Upper lobe of left lung (tissue), 6 donors: Measurements from ENCODE around the gene PRMT9. TPM values are rescaled to one million over a fixed set of nuclear protein-coding genes. Genes with fewer than 3 reads are reported as not detected.

ENCODE experiments used
- ATAC-seq, 2 donors: fragments of 200-7000 bp; cut with Tn5 transposase; one replicate each; pipeline ENCODE4 v1.9.1; 2022; ENCODE audit warnings: mild to moderate bottlenecking in 2 of 2, moderate library complexity in 2 of 2; ENCODE audit not compliant: low FRiP score in 2 of 2
- DNase-seq, 2 donors: peaks; one replicate each; pipeline ENCODE4 v3.0.0-alpha.2; 2019 to 2020
- H3K27ac ChIP-seq, 4 donors: fragments of 200-600 bp; sonication (generic); one replicate each; pipeline ENCODE4 v1.5.1; 2016 to 2019
- H3K27me3 ChIP-seq, 4 donors: fragments of 200-600 bp; sonication (generic); one replicate each; pipeline ENCODE4 v1.5.1; 2017 to 2019
- H3K36me3 ChIP-seq, 4 donors: fragments of 200-600 bp; sonication (generic); one replicate each; pipeline ENCODE4 v1.5.1; 2016 to 2019
- H3K4me1 ChIP-seq, 4 donors: fragments of 200-600 bp; sonication (generic); one replicate each; pipeline ENCODE4 v1.5.1; 2018 to 2019
- H3K4me3 ChIP-seq, 4 donors: fragments of 200-600 bp; sonication (generic); one replicate each; pipeline ENCODE4 v1.5.1; 2017 to 2019; ENCODE audit warnings: mild to moderate bottlenecking in 2 of 4, moderate library complexity in 1 of 4
- H3K9me3 ChIP-seq, 4 donors: fragments of 200-600 bp; sonication (generic); one replicate each; pipeline ENCODE4 v1.5.1; 2018 to 2019
- EP300 ChIP-seq, 4 donors: sonication (generic); formaldehyde crosslinking; IDR thresholded peaks; one replicate each; pipeline ENCODE4 v1.5.1; 2017; ENCODE audit warnings: antibody characterized with exemption in 4 of 4, control low read depth in 2 of 4
- POLR2A ChIP-seq, 4 donors: fragments of 450-650 bp; IDR thresholded peaks; one replicate each; pipeline ENCODE4 v1.5.1; 2016 to 2017; ENCODE audit warnings: antibody characterized with exemption in 4 of 4, mild to moderate bottlenecking in 2 of 4
- POLR2AphosphoS5 ChIP-seq, 2 donors: sonication (generic); formaldehyde crosslinking; IDR thresholded peaks; one replicate each; pipeline ENCODE4 v1.5.1; 2017; ENCODE audit warnings: antibody characterized with exemption in 2 of 2
- WGBS, 2 donors: methylation state at CpG; one replicate each; pipeline ENCODE4 v1.1.5; 2017 to 2018; 5-methylcytosine and 5-hydroxymethylcytosine counted together
- total RNA-seq, 6 donors: library from RNA; depleted of rRNA in 4 of 6; stranded (reverse); fragments of >200 nt in 4 of 6; gene quantifications; one replicate each; pipeline versions ENCODE4 v1.1.0 to v1.2.1, GENCODE V29; 2016 to 2021
- TF ChIP-seq, protein P1 (sequence below), 6 experiments: fragments of 450-650 bp in 4 of 6; fragments of 200-600 bp in 2 of 6; sonication (generic) in 2 of 6; IDR thresholded peaks; one replicate each; pipeline ENCODE4 v1.5.1; 2016 to 2019; ENCODE audit warnings: antibody characterized with exemption in 6 of 6
- donor health status: DM: no; HTN: no; CAD: no; lungs with moderate emphysema.
- donor health status: DM: no; HTN: yes; CAD: no; lungs with severe emphysema.

Gene PRMT9
- total RNA-seq, 6 donors from 2014 or later, result 5.7 to 12.6 (median 8.0) TPM

DNA sequence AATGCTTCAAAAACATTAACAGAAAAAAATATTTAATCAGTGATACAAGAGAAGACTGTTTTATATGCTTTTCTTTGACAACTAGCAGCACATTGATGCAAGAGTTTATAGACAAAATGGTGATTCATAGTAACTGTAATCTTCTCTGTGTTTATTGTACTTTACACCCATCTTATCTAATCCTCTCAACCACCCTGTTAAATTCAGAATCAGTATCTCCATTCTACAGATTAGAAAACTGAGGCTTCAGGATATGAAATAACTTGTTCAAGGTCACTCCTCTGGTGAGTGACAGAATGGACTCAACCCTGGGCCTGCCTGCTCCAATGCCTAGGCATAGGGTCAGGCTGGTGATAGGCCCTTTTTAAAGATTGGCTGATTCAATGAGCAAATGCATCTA is 92.9 kb downstream of the PRMT9 start:
- no peak for ATAC-seq
- no peak overlapping the region for H3K27ac ChIP-seq
- no peak for DNase-seq
- no peaks in the 10 kb centered on the region for H3K36me3 ChIP-seq
- H3K4me1 ChIP-seq, result no peaks in the 10 kb centered on the region
- H3K9me3 ChIP-seq, result no peaks in the 10 kb centered on the region
- H3K4me3 ChIP-seq, result no peak overlapping the region
- no peaks in the 10 kb centered on the region for H3K27me3 ChIP-seq
- TF ChIP-seq EP300 (IDR thresholded peaks at IDR 0.05), result no peak
- no peak for TF ChIP-seq POLR2AphosphoS5 (IDR thresholded peaks at IDR 0.05)
- TF ChIP-seq, protein P1, sequence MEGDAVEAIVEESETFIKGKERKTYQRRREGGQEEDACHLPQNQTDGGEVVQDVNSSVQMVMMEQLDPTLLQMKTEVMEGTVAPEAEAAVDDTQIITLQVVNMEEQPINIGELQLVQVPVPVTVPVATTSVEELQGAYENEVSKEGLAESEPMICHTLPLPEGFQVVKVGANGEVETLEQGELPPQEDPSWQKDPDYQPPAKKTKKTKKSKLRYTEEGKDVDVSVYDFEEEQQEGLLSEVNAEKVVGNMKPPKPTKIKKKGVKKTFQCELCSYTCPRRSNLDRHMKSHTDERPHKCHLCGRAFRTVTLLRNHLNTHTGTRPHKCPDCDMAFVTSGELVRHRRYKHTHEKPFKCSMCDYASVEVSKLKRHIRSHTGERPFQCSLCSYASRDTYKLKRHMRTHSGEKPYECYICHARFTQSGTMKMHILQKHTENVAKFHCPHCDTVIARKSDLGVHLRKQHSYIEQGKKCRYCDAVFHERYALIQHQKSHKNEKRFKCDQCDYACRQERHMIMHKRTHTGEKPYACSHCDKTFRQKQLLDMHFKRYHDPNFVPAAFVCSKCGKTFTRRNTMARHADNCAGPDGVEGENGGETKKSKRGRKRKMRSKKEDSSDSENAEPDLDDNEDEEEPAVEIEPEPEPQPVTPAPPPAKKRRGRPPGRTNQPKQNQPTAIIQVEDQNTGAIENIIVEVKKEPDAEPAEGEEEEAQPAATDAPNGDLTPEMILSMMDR (IDR thresholded peaks at IDR 0.05), result no peak
- no peak for TF ChIP-seq POLR2A (IDR thresholded peaks at IDR 0.05)

DNA sequence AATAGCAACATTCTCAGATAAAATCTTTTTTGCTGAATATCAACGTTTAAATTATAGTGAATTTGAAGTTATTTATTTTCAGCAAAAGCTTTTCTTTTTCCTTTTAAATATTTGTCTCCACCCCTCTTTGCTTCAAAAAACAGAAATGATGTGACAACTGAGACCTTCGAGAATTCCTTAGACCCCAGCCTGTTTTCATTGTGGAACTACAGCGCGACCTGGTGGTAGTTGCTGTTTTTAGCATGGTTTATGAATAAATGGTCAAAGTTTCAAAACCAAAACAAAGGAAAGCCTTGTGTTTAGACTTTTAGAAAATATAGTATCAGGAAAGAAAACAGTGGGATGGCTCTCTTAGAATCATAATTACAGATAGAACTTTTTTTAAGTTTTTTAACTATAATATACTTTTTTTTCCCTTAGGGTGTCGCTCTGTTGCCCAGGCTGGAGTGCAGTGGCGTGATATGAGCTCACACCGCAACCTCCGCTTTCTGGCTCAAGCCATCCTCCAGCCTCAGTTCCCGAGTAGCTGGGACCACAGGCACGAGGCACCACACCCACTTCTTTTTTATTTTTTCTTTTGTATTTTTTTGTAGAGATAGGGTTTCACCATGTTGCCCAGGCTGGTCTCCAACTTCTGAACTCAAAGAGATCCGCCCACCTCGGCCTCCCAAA is 93.6 kb downstream of the PRMT9 start:
- TF ChIP-seq, protein P1 (IDR thresholded peaks at IDR 0.05), result peak; percentile 27 to 75 (median 52)
- TF ChIP-seq EP300 (IDR thresholded peaks at IDR 0.05), result no peak
- H3K4me3 ChIP-seq, result peak overlapping the region in 1 of 4 donors; percentile 5
- DNase-seq (peak in 1 of 2 donors; percentile 35), ATAC-seq (peak in 1 of 2 donors; percentile 70)
- H3K27me3 ChIP-seq, result no peaks in the 10 kb centered on the region
- peak overlapping the region in 1 of 4 donors; percentile 17 for H3K27ac ChIP-seq
- H3K36me3 ChIP-seq, result no peaks in the 10 kb centered on the region
- H3K4me1 ChIP-seq, result no peaks in the 10 kb centered on the region
- WGBS, 2 donors, result 47 to 48% methylated on average over 12 of the region's 12 CpGs
- no peaks in the 10 kb centered on the region for H3K9me3 ChIP-seq

DNA sequence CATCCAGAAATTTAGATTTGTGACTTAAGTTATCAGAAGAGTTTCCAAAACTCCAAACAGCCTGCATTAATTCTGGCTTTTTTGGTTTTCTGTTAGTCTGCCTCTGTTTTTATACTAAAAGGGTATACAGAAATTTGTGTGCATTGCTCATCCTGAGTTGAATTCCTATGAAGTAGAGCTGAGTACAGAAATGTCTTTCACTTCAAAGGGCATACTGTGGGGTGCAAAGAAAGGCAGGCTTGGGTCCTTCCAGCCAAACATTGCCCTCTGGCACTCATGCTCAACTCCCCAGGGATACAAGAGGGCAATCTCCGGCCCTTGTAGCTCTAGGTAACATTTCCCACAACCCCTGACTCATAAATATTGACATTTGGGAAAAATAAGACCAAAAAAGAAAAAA is 94.4 kb downstream of the PRMT9 start:
- Histone ChIP-seq H3K9me3 (peaks cover 0 to 3% (median 0%) of the 10 kb centered on the region in 4 donors), H3K36me3 (no peaks in the 10 kb centered on the region), H3K4me3 (peak overlapping the region in 1 of 4 donors; percentile 5), H3K4me1 (no peaks in the 10 kb centered on the region), H3K27ac (peak overlapping the region in 1 of 4 donors; percentile 17), H3K27me3 (no peaks in the 10 kb centered on the region)
- ATAC-seq (no peak), DNase-seq (no peak)
- TF ChIP-seq, protein P1 (IDR thresholded peaks at IDR 0.05), result no peak
- TF ChIP-seq POLR2A (IDR thresholded peaks at IDR 0.05), result no peak
- no peak for TF ChIP-seq EP300 (IDR thresholded peaks at IDR 0.05)
- TF ChIP-seq POLR2AphosphoS5 (IDR thresholded peaks at IDR 0.05), result no peak
- 57 to 62% methylated on average over 1 of the region's 1 CpG for WGBS, 2 donors

Other genes with a start within 250 kb of the PRMT9 start
- 10 to 100 TPM in 3 of 6 donors, 1 to 10 TPM in 3; 7.3 to 32.2 (median 10.2) TPM for gene EDNRA, start 203.1 kb downstream of the PRMT9 start, total RNA-seq
- 10 to 100 TPM; 10.5 to 34.0 (median 23.5) TPM for gene TMEM184C, start 66.8 kb downstream of the PRMT9 start, total RNA-seq
- gene ARHGAP10, start 47.9 kb upstream of the PRMT9 start, total RNA-seq, result 10 to 100 TPM; 25.9 to 47.1 (median 29.5) TPM